Stimulated activated CD8-positive, alpha-beta memory T cell treated with anti-CD3 and anti-CD28 coated beads, Interleukin-15, amount 100 ng/mL, for 4 hours (primary cell): Measurements from ENCODE around the gene CCDC183.
A peak's percentile ranks its signal among the peaks of the same experiment; 100 is the strongest.
"Not testable (repeated sequence)": the region's sequence is repeated elsewhere in the genome, so short reads cannot be mapped to it uniquely, and the experiment has no call there.

Experiments
- DNase-seq, 2 donors: peaks; one replicate each; pipeline ENCODE4 v3.0.0-alpha.2; 2020; ENCODE audit warnings: low read depth in 2 of 2

The CCDC183 gene

GRCh38 chr9:136785565-136786355, 10.4 kb upstream of the CCDC183 start:
- DNase-seq, result not testable (repeated sequence)

- DNase-seq, result no peak
Measured at GRCh38 chr9:136786451-136786850, 9.7 kb upstream of the CCDC183 start.

GRCh38 chr9:136786983-136787382, 9.2 kb upstream of the CCDC183 start:
- DNase-seq, result not testable (repeated sequence)

- DNase-seq, result peak in 1 of 2 donors; percentile 32
Measured at GRCh38 chr9:136787690-136788400, 8.3 kb upstream of the CCDC183 start.

- not testable (repeated sequence) for DNase-seq
Measured at GRCh38 chr9:136788644-136789522, 7.3 kb upstream of the CCDC183 start.

- no peak for DNase-seq
Measured at GRCh38 chr9:136789523-136789937, 6.6 kb upstream of the CCDC183 start.

- peak; percentile 99 to 100 for DNase-seq
Measured at GRCh38 chr9:136790640-136791515, 5.3 kb upstream of the CCDC183 start, which contains the start of gene TMEM141. TMEM141 (plus strand) TSS chr9:136791344; CDS start chr9:136791371, 27 bp downstream.

GRCh38 chr9:136791516-136792276, 4.4 kb upstream of the CCDC183 start:
- peak; percentile 34 to 38 for DNase-seq

- DNase-seq, result no peak
Measured at GRCh38 chr9:136792321-136793085, 3.6 kb upstream of the CCDC183 start.

- no peak for DNase-seq
Measured at GRCh38 chr9:136793086-136793946, 2.8 kb upstream of the CCDC183 start.

- no peak for DNase-seq
Measured at GRCh38 chr9:136794281-136794999, 1.7 kb upstream of the CCDC183 start.

GRCh38 chr9:136795000-136795348, 1.2 kb upstream of the CCDC183 start:
- no peak for DNase-seq

GRCh38 chr9:136796775-136797347, 723 bp downstream of the CCDC183 start:
- not testable (repeated sequence) for DNase-seq

- DNase-seq, result no peak
Measured at GRCh38 chr9:136798708-136799078, 2.6 kb downstream of the CCDC183 start.

- DNase-seq, result no peak
Measured at GRCh38 chr9:136799079-136799853, 3.1 kb downstream of the CCDC183 start.

- peak; percentile 79 to 83 for DNase-seq
Measured at GRCh38 chr9:136799854-136800657, 3.9 kb downstream of the CCDC183 start.
